ENCODE measurements around the gene PSG5.
"Not testable (repeated sequence)": the region's sequence is repeated elsewhere in the genome, so short reads cannot be mapped to it uniquely, and the experiment has no call there.

Gene PSG5

GRCh38 chr19:43181869-43182771, 4.2 kb downstream of the PSG5 start:
- peak; percentile 66 for DNase-seq (ENCODE audit: low spot score)

- not testable (repeated sequence) for DNase-seq (ENCODE audit: low spot score)
These were observed 6.7 kb downstream of the PSG5 start for GRCh38 chr19:43179569-43180147.

GRCh38 chr19:43178577-43178976, 7.8 kb downstream of the PSG5 start:
- not testable (repeated sequence) for DNase-seq (ENCODE audit: low spot score)

- DNase-seq (ENCODE audit: low spot score) = not testable (repeated sequence)
These were observed 20.4 kb downstream of the PSG5 start for GRCh38 chr19:43165906-43166305.

GRCh38 chr19:43163135-43163534, 23.2 kb downstream of the PSG5 start:
- not testable (repeated sequence) for DNase-seq (ENCODE audit: low spot score)

- DNase-seq (ENCODE audit: low spot score) = not testable (repeated sequence)
These were observed 24.1 kb downstream of the PSG5 start for GRCh38 chr19:43162261-43162660.

- DNase-seq (ENCODE audit: low spot score) = no peak
These were observed 34.1 kb downstream of the PSG5 start for GRCh38 chr19:43152214-43152613.

- DNase-seq (ENCODE audit: low spot score) = not testable (repeated sequence)
These were observed 36.5 kb downstream of the PSG5 start for GRCh38 chr19:43149788-43150187.

- peak; percentile 21 for DNase-seq (ENCODE audit: low spot score)
These were observed 38.1 kb downstream of the PSG5 start for GRCh38 chr19:43148233-43148632.

GRCh38 chr19:43141763-43142162, 44.6 kb downstream of the PSG5 start:
- DNase-seq (ENCODE audit: low spot score) = peak; percentile 13

GRCh38 chr19:43132696-43133095, 53.6 kb downstream of the PSG5 start:
- DNase-seq (ENCODE audit: low spot score) = peak; percentile 10

GRCh38 chr19:43131281-43131842, 55.0 kb downstream of the PSG5 start:
- DNase-seq (ENCODE audit: low spot score) = not testable (repeated sequence)

- DNase-seq (ENCODE audit: low spot score) = not testable (repeated sequence)
These were observed 57.1 kb downstream of the PSG5 start for GRCh38 chr19:43129197-43129596.

GRCh38 chr19:43127336-43127735, 59.0 kb downstream of the PSG5 start:
- peak; percentile 35 for DNase-seq (ENCODE audit: low spot score)

GRCh38 chr19:43126720-43127119, 59.6 kb downstream of the PSG5 start:
- DNase-seq (ENCODE audit: low spot score) = no peak

GRCh38 chr19:43124360-43124759, 62.0 kb downstream of the PSG5 start:
- DNase-seq (ENCODE audit: low spot score) = no peak

GRCh38 chr19:43120433-43121026, 65.8 kb downstream of the PSG5 start:
- DNase-seq (ENCODE audit: low spot score) = peak; percentile 45

- DNase-seq (ENCODE audit: low spot score) = not testable (repeated sequence)
These were observed 66.8 kb downstream of the PSG5 start for GRCh38 chr19:43119526-43119925.

Measured in GM03348 (cell line).